ENCODE measurements around the gene LTB4R.

The LTB4R gene

GRCh38 chr14:24330973-24331674 is 19.8 kb downstream of the LTB4R start:
- no peak overlapping the region for H3K4me3 Mint-ChIP-seq
- H3K4me1 Mint-ChIP-seq (ENCODE audit: low read depth) = peaks cover 42% of the 10 kb centered on the region
- peaks cover 30% of the 10 kb centered on the region for H3K27me3 Mint-ChIP-seq (ENCODE audit: low read depth)
- H3K9me3 Mint-ChIP-seq = no peaks in the 10 kb centered on the region
- H3K27ac Mint-ChIP-seq = no peak overlapping the region
- H3K36me3 Mint-ChIP-seq (ENCODE audit: low read depth) = peaks cover 12% of the 10 kb centered on the region
- no peak for DNase-seq (ENCODE audit: low spot score)

- peaks cover 43% of the 10 kb centered on the region for H3K4me1 Mint-ChIP-seq (ENCODE audit: low read depth)
- peak overlapping the region; percentile 71 for H3K27ac Mint-ChIP-seq
- H3K27me3 Mint-ChIP-seq (ENCODE audit: low read depth) = peaks cover 30% of the 10 kb centered on the region
- no peak for DNase-seq (ENCODE audit: low spot score)
- peak overlapping the region; percentile 89 for H3K4me3 Mint-ChIP-seq
- peaks cover 17% of the 10 kb centered on the region for H3K36me3 Mint-ChIP-seq (ENCODE audit: low read depth)
- H3K9me3 Mint-ChIP-seq = no peaks in the 10 kb centered on the region
Observed at GRCh38 chr14:24331731-24332267, 20.5 kb downstream of the LTB4R start.

DNA sequence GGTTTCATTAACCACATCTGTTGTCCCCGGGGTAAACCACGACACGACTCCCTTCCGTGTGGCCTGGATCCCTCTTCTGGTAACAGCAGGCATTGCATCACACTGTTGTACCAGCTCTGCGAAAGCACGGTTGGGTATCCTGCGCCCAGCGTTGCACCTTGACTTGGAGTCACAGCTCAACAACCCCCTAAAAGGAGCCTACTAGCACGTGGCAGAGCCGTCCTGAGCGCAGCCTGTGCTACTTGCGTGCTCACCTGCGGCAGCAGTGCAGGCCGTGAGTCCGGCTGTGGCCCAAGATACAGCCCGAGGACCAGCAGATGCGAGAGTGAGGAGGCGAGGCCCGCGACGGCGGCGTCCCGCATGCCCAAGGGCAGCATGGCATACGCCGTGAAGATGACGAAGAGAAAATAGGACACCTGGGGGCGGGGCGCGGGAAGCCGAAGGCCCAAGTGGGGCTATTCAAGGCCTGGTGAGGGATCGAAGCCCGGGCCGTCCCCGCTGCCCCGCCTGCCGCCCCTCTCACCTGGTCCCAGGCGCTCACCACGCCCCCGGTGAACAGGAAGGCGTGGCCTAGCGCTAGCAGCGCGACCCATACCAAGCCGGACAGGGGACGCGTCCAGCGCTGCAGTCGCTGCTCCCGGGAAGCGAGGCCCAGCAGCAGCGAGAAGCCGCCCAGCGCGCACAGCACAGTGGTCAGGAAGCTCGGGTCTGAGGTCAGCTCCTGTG is 21.1 kb downstream of the LTB4R start:
- Mint-ChIP-seq H3K4me1 (ENCODE audit: low read depth) (peaks cover 39% of the 10 kb centered on the region), H3K27me3 (ENCODE audit: low read depth) (peaks cover 30% of the 10 kb centered on the region), H3K4me3 (peak overlapping the region; percentile 89), H3K27ac (peak overlapping the region; percentile 71), H3K36me3 (ENCODE audit: low read depth) (peaks cover 24% of the 10 kb centered on the region), H3K9me3 (no peaks in the 10 kb centered on the region)
- DNase-seq (ENCODE audit: low spot score) = peak; percentile 74

DNA sequence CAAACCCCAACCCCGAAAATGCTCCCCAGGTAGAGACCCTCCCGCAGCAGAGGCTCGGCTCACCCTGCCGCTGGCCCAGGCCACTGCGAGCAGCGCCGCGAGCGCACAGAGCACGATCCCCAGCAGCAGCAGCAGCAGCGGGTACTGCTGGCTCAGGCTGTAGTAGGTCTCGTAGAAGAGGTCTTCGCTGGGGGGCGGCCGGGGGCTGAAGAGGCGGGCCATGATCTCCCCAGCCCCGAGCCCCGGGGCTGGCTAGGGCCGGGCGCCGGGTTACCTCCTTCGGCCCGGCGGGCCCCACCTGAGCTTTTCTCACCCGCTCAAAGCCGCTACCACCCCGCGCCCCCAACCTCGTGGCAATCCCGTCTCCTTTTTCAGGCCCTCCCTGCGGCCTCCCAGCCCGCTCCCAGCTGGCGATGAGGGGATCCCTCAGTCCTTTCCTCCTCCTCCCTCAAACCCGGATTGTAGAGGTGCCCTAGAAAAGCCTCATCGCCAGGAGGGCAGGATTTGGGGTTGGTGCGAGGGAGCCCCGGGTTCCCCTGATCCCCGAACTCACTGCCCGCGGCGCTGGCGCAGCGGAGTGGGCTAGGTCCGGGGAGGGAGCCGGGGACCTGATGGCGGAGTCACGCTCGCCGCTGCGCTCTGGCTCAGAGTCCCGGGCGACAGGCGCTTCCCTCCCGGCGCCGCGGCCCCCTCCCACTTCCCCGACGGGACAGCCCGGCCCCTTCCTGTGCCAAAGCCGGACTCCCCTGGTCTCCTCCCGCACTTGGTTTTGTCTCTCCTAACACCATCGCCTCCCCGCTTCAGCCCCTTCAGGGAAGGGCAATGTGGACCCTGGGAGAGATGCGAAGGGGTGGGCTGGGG is 23.4 kb downstream of the LTB4R start, which contains the start of gene ADCY4:
Gene ADCY4 (minus strand): TSS at position 641 of the 861 bp plus-strand sequence. CDS start 419 bp downstream, at position 222.
- H3K9me3 Mint-ChIP-seq = no peaks in the 10 kb centered on the region
- no peak for DNase-seq (ENCODE audit: low spot score)
- H3K4me3 Mint-ChIP-seq = peak within 1 kb of the TSS; percentile 30
- H3K36me3 Mint-ChIP-seq (ENCODE audit: low read depth) = peaks cover 35% of the 10 kb centered on the region
- no peak within 1 kb of the TSS for H3K27ac Mint-ChIP-seq
- peaks cover 30% of the 10 kb centered on the region for H3K27me3 Mint-ChIP-seq (ENCODE audit: low read depth)
- H3K4me1 Mint-ChIP-seq (ENCODE audit: low read depth) = peaks cover 34% of the 10 kb centered on the region

- H3K36me3 Mint-ChIP-seq (ENCODE audit: low read depth) = peaks cover 35% of the 10 kb centered on the region
- no peak for DNase-seq (ENCODE audit: low spot score)
- H3K9me3 Mint-ChIP-seq = no peaks in the 10 kb centered on the region
- H3K27me3 Mint-ChIP-seq (ENCODE audit: low read depth) = peaks cover 30% of the 10 kb centered on the region
- peaks cover 39% of the 10 kb centered on the region for H3K4me1 Mint-ChIP-seq (ENCODE audit: low read depth)
- H3K27ac Mint-ChIP-seq = no peak overlapping the region
- H3K4me3 Mint-ChIP-seq = no peak overlapping the region
Observed at GRCh38 chr14:24335461-24336171, 24.3 kb downstream of the LTB4R start.

- Mint-ChIP-seq H3K4me3 (no peak overlapping the region), H3K9me3 (no peaks in the 10 kb centered on the region), H3K27me3 (ENCODE audit: low read depth) (peaks cover 35% of the 10 kb centered on the region), H3K27ac (no peak overlapping the region), H3K4me1 (ENCODE audit: low read depth) (peaks cover 32% of the 10 kb centered on the region), H3K36me3 (ENCODE audit: low read depth) (peaks cover 34% of the 10 kb centered on the region)
- no peak for DNase-seq (ENCODE audit: low spot score)
Observed at GRCh38 chr14:24337144-24337823, 26.0 kb downstream of the LTB4R start.

DNA sequence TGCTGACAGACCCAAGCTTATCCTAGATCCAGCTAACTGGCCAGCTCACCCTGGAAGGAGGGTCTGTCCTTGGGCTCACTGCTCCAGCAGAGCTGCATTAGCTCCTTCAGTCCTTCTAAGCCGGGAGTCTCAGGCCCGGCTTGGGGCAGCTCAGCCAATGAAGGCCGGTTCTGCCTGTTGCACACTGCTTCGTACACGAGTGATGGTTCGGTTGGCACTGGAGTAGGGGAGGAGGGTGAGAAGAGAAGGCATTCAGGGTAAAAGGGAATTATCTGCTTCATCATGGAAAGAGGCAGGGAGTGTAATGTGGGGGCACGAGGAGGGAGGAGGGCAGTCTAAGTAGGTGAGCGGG is 26.5 kb downstream of the LTB4R start:
- no peaks in the 10 kb centered on the region for H3K9me3 Mint-ChIP-seq
- H3K36me3 Mint-ChIP-seq (ENCODE audit: low read depth) = peaks cover 33% of the 10 kb centered on the region
- peak overlapping the region; percentile 96 for H3K4me3 Mint-ChIP-seq
- peaks cover 37% of the 10 kb centered on the region for H3K27me3 Mint-ChIP-seq (ENCODE audit: low read depth)
- DNase-seq (ENCODE audit: low spot score) = no peak
- no peak overlapping the region for H3K27ac Mint-ChIP-seq
- peaks cover 29% of the 10 kb centered on the region for H3K4me1 Mint-ChIP-seq (ENCODE audit: low read depth)

GRCh38 chr14:24338843-24339242 is 27.5 kb downstream of the LTB4R start:
- Mint-ChIP-seq H3K9me3 (no peaks in the 10 kb centered on the region), H3K4me3 (peak overlapping the region; percentile 96)

DNA sequence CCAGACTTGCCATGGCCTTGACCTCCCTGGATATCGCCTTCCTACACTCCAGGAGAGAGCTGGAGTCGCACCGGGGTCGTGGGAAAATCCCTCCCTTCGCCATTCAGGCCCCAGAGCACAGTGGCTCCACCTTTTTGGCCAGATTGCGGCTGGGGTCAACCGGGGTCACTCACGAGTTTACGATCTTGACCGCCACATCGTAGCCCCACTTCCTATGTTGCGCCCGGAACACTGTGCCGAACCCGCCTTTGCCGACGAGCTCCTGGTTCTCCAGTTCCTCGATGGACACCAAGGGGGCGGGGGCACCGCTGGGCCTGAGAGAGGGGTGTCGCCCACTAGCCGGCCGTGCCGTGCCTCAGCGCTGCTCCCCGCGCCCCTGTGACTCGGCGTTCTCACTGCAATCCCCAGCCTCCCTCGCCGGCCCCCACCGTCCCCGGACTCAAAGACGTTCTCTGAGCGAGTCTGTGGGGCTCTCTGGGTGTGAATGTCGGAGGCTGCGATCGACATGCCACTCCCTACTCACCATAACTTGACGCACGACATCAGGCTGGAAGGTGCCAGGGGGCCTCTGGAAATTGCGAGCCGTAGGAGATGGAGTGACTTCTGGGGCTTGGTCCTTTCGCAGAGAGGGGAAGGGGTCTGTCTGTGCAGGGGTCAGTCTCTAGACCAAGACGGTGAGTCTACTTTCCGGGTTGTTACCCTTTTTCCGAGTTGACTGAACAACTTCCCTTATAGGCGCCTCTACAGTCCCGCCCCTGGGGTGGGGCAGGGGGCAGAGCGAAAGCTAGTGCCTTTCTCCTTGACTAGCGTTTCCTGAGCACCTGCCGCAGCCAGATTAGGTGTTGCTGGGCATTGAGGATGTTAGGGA is 28.2 kb downstream of the LTB4R start, which contains the start of gene RIPK3:
Gene RIPK3 (minus strand): TSS at position 708 of the 868 bp plus-strand sequence. CDS start 165 bp downstream, at position 543.
- peaks cover 25% of the 10 kb centered on the region for H3K4me1 Mint-ChIP-seq (ENCODE audit: low read depth)
- peaks cover 33% of the 10 kb centered on the region for H3K36me3 Mint-ChIP-seq (ENCODE audit: low read depth)
- peak within 1 kb of the TSS; percentile 96 for H3K4me3 Mint-ChIP-seq
- no peaks in the 10 kb centered on the region for H3K9me3 Mint-ChIP-seq
- peaks cover 34% of the 10 kb centered on the region for H3K27me3 Mint-ChIP-seq (ENCODE audit: low read depth)
- H3K27ac Mint-ChIP-seq = peak within 1 kb of the TSS; percentile 86
- DNase-seq (ENCODE audit: low spot score) = peak; percentile 64

More at GRCh38 chr14:24338843-24339242, 27.5 kb downstream of the LTB4R start:
- H3K27ac Mint-ChIP-seq = no peak overlapping the region
- H3K36me3 Mint-ChIP-seq (ENCODE audit: low read depth) = peaks cover 33% of the 10 kb centered on the region
- DNase-seq (ENCODE audit: low spot score) = no peak
- peaks cover 28% of the 10 kb centered on the region for H3K4me1 Mint-ChIP-seq (ENCODE audit: low read depth)
- peaks cover 36% of the 10 kb centered on the region for H3K27me3 Mint-ChIP-seq (ENCODE audit: low read depth)

- no peak for DNase-seq (ENCODE audit: low spot score)
- Mint-ChIP-seq H3K9me3 (no peaks in the 10 kb centered on the region), H3K4me1 (ENCODE audit: low read depth) (peaks cover 20% of the 10 kb centered on the region), H3K27ac (no peak overlapping the region), H3K27me3 (ENCODE audit: low read depth) (peaks cover 28% of the 10 kb centered on the region), H3K4me3 (no peak overlapping the region), H3K36me3 (ENCODE audit: low read depth) (peaks cover 27% of the 10 kb centered on the region)
Observed at GRCh38 chr14:24340606-24341005, 29.3 kb downstream of the LTB4R start.

- no peak for DNase-seq (ENCODE audit: low spot score)
- Mint-ChIP-seq H3K36me3 (ENCODE audit: low read depth) (peaks cover 7% of the 10 kb centered on the region), H3K4me3 (no peak overlapping the region), H3K4me1 (ENCODE audit: low read depth) (peaks cover 10% of the 10 kb centered on the region), H3K27ac (no peak overlapping the region), H3K27me3 (ENCODE audit: low read depth) (peaks cover 32% of the 10 kb centered on the region), H3K9me3 (no peaks in the 10 kb centered on the region)
Observed at GRCh38 chr14:24342889-24343288, 31.6 kb downstream of the LTB4R start.

Measured in T-helper 2 cell treated with Interferon-gamma antibody and Interleukin-4, amounts not matched to agents 5 μg/mL and 100 μg/mL, for 36 hours (primary cell).